OCI-LY7 (cell line): Measurements from ENCODE around the gene CMPK2.

Experiments
- EZH2phosphoT487 ChIP-seq: fragments of 200-600 bp; sonication (generic); IDR thresholded peaks from 2 replicates; pipeline ENCODE4 v1.6.1; 2018; ENCODE audit warnings: low read depth, borderline replicate concordance, mild to moderate bottlenecking, mixed run types, antibody characterized with exemption, low read length, moderate library complexity, mixed read lengths
- TF ChIP-seq, protein P1 (sequence below): fragments of 200-600 bp; sonication (generic); conservative IDR thresholded peaks from 2 replicates; pipeline ENCODE4 v1.5.1; 2014; ENCODE audit warnings: mild to moderate bottlenecking, antibody characterized with exemption, low read length, moderate library complexity, mixed read lengths

DNA sequence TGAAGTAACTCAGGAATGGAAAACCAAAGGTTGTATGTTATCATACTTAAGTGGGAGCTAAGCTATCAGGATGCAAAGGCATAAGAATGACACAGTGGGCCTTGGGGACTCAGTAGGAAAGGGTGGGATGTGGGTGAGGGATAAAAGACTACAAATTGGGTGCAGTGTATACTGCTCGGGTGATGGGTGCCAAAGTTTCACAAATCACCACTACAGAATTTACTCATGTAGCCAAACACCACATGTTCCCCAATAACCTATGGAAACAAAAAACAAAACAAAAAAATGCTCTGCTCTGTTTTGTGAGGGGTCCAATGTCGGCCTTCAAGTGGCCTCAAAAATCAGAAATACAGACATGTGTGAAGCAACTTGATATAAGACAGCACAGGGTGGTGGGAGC, 42.6 kb upstream of the CMPK2 start:
- TF ChIP-seq, protein P1, sequence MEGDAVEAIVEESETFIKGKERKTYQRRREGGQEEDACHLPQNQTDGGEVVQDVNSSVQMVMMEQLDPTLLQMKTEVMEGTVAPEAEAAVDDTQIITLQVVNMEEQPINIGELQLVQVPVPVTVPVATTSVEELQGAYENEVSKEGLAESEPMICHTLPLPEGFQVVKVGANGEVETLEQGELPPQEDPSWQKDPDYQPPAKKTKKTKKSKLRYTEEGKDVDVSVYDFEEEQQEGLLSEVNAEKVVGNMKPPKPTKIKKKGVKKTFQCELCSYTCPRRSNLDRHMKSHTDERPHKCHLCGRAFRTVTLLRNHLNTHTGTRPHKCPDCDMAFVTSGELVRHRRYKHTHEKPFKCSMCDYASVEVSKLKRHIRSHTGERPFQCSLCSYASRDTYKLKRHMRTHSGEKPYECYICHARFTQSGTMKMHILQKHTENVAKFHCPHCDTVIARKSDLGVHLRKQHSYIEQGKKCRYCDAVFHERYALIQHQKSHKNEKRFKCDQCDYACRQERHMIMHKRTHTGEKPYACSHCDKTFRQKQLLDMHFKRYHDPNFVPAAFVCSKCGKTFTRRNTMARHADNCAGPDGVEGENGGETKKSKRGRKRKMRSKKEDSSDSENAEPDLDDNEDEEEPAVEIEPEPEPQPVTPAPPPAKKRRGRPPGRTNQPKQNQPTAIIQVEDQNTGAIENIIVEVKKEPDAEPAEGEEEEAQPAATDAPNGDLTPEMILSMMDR, result no peak
- TF ChIP-seq EZH2phosphoT487, result no peak
